Aorta (tissue), 5 donors: ENCODE results near the gene GRIK4. TPM values are rescaled to one million over a fixed set of nuclear protein-coding genes. Genes with fewer than 3 reads are reported as not detected.

Experiments
- ATAC-seq: fragments of 200-7000 bp; cut with Tn5 transposase; one replicate; pipeline ENCODE4 v1.9.1; 2022; ENCODE audit warnings: moderate library complexity; ENCODE audit not compliant: low FRiP score
- DNase-seq, 2 donors: peaks; one replicate each; pipeline ENCODE4 v3.0.0-alpha.2; 2020
- H3K27ac ChIP-seq, 2 donors: one replicate each; pipeline ENCODE4 v1.5.1; 2013; ENCODE audit warnings: low read length in 2 of 2, mild to moderate bottlenecking in 2 of 2, moderate library complexity in 2 of 2, control low read depth in 1 of 2, inconsistent platforms in 1 of 2, low read depth in 1 of 2
- H3K27me3 ChIP-seq, 2 donors: one replicate each; pipeline ENCODE4 v1.6.1; 2013; ENCODE audit warnings: control low read depth in 1 of 2, low read length in 1 of 2, mild to moderate bottlenecking in 1 of 2, moderate library complexity in 1 of 2; ENCODE audit not compliant: insufficient read depth in 2 of 2, control insufficient read depth in 1 of 2
- H3K36me3 ChIP-seq, 2 donors: one replicate each; pipeline ENCODE4 v1.6.1; 2013; ENCODE audit warnings: control low read depth in 1 of 2, low read length in 1 of 2, mild to moderate bottlenecking in 1 of 2; ENCODE audit not compliant: insufficient read depth in 2 of 2, control insufficient read depth in 1 of 2
- H3K4me1 ChIP-seq, 2 donors: one replicate each; pipeline ENCODE4 v1.6.1; 2013; ENCODE audit warnings: low read length in 2 of 2, control low read depth in 1 of 2, mild to moderate bottlenecking in 1 of 2, moderate library complexity in 1 of 2; ENCODE audit not compliant: insufficient read depth in 2 of 2, control insufficient read depth in 1 of 2
- H3K4me3 ChIP-seq, 2 donors: one replicate each; pipeline ENCODE4 v1.5.1; 2013; ENCODE audit warnings: low read length in 2 of 2, control low read depth in 1 of 2, mild to moderate bottlenecking in 1 of 2
- H3K9me3 ChIP-seq: one replicate; pipeline ENCODE4 v1.6.1; 2013; ENCODE audit warnings: mild to moderate bottlenecking, low read length; ENCODE audit not compliant: control insufficient read depth
- WGBS, 2 donors: extraction: QIAGEN DNeasy Blood & Tissue Kit; methylation state at CpG; one replicate each; pipeline ENCODE4 v1.1.7; 2013; 5-methylcytosine and 5-hydroxymethylcytosine counted together
- intact Hi-C, 2 donors: fragments of 100-400 bp; cut with DNase I; formaldehyde crosslinking; loops; one replicate each; pipeline versions ENCODE4 v1.14.2 to v1.15.0; 2022
- polyA plus RNA-seq, 2 donors: library from polyadenylated mRNA; stranded (reverse); fragments of 200-250 nt; gene quantifications; one replicate each; pipeline ENCODE4 v1.2.3, GENCODE V29; 2013
- total RNA-seq, 2 donors: library from RNA; stranded (reverse); fragmentation: NEBNext Ultra II Directional; extraction: Animal tissue kit (Norgen Biotek cat#: 25700); gene quantifications; one replicate each; pipeline ENCODE4 v1.2.1, GENCODE V29; 2021
- donor health status: healthy with polysubstance abuse.
- donor health status: Bipolar disorder and iron deficiency.
- donor health status: DM: no; HTN: no; CAD: no.
- donor health status: DM: no; HTN: no; CAD: no.
- donor health status: DM: yes; HTN: yes; CAD: no.

The GRIK4 gene
- total and polyA plus RNA-seq, 4 donors, result not detected

GRCh38 chr11:120558744-120559431, 47.3 kb downstream of the GRIK4 start:
- no peaks in the 10 kb centered on the region for H3K9me3 ChIP-seq
- DNase-seq (peak in 1 of 2 donors; percentile 23), ATAC-seq (no peak)
- H3K27ac ChIP-seq, result no peak overlapping the region
- no peaks in the 10 kb centered on the region for H3K27me3 ChIP-seq
- no peaks in the 10 kb centered on the region for H3K4me1 ChIP-seq
- H3K36me3 ChIP-seq, result no peaks in the 10 kb centered on the region
- intact Hi-C loops, result no loop called here
- WGBS, 2 donors, result 66 to 74% methylated on average over 8 of the region's 8 CpGs
- H3K4me3 ChIP-seq, result no peak overlapping the region

DNA sequence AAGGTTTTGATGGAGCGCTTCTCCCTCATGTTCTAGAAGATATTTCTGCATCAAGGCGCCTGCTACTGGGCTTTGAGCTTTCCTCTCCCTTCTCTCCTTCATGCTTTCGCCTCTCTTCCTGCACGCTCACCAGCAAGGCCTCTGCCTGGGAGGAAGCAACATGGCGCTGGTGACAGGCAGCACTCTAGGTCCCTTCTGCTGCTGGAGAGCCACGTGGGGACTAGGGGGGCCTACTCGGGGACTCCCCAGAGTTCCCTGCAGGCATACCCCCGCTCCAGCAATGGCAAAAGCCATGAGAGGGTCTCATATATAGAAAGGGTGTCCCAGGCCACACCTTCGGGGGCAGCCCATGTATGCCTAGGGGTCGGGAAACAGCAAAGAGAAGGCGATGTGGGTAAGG, 49.7 kb downstream of the GRIK4 start:
- no peaks in the 10 kb centered on the region for H3K9me3 ChIP-seq
- intact Hi-C loops, result no loop called here
- no peak overlapping the region for H3K27ac ChIP-seq
- WGBS, 2 donors, result 96 to 97% methylated on average over 11 of the region's 11 CpGs
- H3K4me3 ChIP-seq, result no peak overlapping the region
- ATAC-seq (no peak), DNase-seq (peak; percentile 6 to 27)
- no peaks in the 10 kb centered on the region for H3K27me3 ChIP-seq
- H3K4me1 ChIP-seq, result no peaks in the 10 kb centered on the region
- no peaks in the 10 kb centered on the region for H3K36me3 ChIP-seq

- ATAC-seq, result peak; percentile 64
Observed at GRCh38 chr11:120562806-120563425, 51.4 kb downstream of the GRIK4 start.

DNA sequence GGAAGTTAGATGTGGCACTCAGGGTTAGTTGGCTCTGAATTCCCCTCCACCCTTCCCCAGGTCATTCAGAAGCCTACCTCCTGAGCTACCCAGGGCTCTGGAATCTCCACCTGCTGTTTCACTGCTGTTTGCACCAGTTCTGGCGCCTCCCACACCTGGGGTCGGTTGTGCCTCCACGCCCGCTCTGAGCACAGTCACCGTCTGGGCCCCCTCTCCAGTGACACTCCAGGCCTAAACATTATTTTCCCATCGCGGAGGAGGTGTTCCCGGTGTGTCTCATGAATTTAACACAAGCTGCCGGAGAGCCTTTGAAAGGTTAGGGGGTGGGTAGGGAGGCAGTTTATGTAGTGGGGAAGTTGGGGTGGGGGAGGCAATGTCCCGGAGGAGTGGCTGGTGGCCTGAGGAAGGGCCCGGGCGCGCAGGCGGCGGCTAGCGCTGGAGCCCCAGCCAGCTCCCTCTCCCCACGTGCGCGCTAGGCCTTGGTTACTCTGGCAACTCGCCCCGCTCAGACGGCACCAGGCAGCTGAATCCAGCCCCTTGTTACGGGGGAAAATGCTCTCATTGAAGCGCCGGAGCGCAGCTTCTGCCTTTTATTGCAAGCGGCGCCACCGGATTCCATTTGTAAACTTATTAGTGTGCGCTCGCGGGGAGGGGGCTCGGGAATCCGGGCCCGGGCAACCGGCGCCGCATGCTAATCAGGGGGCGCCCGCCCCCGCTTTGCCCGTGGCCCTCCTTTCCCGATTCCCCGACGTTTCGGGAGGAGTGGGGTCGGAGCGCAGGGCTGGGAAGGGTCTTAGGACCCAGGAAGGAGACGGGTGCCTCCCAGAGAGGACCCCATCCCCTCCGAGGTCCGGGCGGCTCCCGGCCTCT, 52.4 kb downstream of the GRIK4 start:
- no peak for ATAC-seq
- DNase-seq, result peak in 1 of 2 donors; percentile 81

More at GRCh38 chr11:120562806-120563425, 51.4 kb downstream of the GRIK4 start:
- Histone ChIP-seq H3K9me3 (no peaks in the 10 kb centered on the region), H3K36me3 (no peaks in the 10 kb centered on the region), H3K27me3 (no peaks in the 10 kb centered on the region), H3K27ac (no peak overlapping the region), H3K4me3 (no peak overlapping the region), H3K4me1 (no peaks in the 10 kb centered on the region)
- DNase-seq, result peak; percentile 34 to 52
- intact Hi-C loops, result no loop called here
- WGBS, 2 donors, result 78 to 82% methylated on average over 9 of the region's 9 CpGs

GRCh38 chr11:120564573-120565311, 53.2 kb downstream of the GRIK4 start:
- intact Hi-C loops, result no loop called here

More for the DNA sequence above, 52.4 kb downstream of the GRIK4 start:
- Histone ChIP-seq H3K4me1 (no peaks in the 10 kb centered on the region), H3K9me3 (no peaks in the 10 kb centered on the region), H3K27ac (no peak overlapping the region), H3K4me3 (peak overlapping the region in 1 of 2 donors; percentile 32), H3K36me3 (no peaks in the 10 kb centered on the region), H3K27me3 (no peaks in the 10 kb centered on the region)
- 15 to 16% methylated on average over 52 to 53 of the region's 53 CpGs for WGBS, 2 donors
- intact Hi-C loops, result no loop called here

GRCh38 chr11:120565466-120566155, 54.1 kb downstream of the GRIK4 start:
- Histone ChIP-seq H3K36me3 (no peaks in the 10 kb centered on the region), H3K4me3 (no peak overlapping the region), H3K27me3 (no peaks in the 10 kb centered on the region), H3K4me1 (no peaks in the 10 kb centered on the region), H3K9me3 (no peaks in the 10 kb centered on the region), H3K27ac (no peak overlapping the region)
- ATAC-seq (no peak), DNase-seq (no peak)
- WGBS, 2 donors, result 94 to 95% methylated on average over 14 of the region's 14 CpGs
- intact Hi-C loops, result no loop called here

More at GRCh38 chr11:120564573-120565311, 53.2 kb downstream of the GRIK4 start:
- peak in 1 of 2 donors; percentile 80 for DNase-seq
- Histone ChIP-seq H3K27ac (no peak overlapping the region), H3K9me3 (no peaks in the 10 kb centered on the region), H3K36me3 (no peaks in the 10 kb centered on the region), H3K4me3 (peak overlapping the region in 1 of 2 donors; percentile 32), H3K27me3 (no peaks in the 10 kb centered on the region), H3K4me1 (no peaks in the 10 kb centered on the region)
- 2 to 3% methylated on average over 70 to 75 of the region's 75 CpGs for WGBS, 2 donors
- peak; percentile 59 for ATAC-seq

DNA sequence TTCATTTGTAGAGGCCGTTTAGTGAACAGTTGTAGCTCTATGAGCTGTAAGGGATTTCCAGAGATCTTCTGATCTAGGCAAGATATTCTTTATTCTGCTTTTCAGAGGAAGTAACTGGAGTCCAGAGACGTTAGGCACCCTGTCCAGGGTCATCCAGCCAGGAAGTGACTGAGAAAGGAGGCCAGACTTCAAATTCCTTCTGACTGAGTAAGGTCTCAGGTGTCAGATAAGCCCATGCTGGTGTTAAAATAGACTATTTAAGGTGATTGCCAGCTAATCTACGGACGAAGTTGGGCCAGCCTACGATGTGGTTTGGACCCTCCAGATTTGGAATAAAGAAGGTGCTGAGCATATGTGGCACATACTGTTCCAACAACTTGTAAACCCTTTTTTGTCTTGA, 54.6 kb downstream of the GRIK4 start:
- H3K4me1 ChIP-seq, result no peaks in the 10 kb centered on the region
- no peak overlapping the region for H3K27ac ChIP-seq
- no peak overlapping the region for H3K4me3 ChIP-seq
- no peak for ATAC-seq
- 49 to 51% methylated on average over 5 of the region's 5 CpGs for WGBS, 2 donors
- intact Hi-C loops, result no loop called here
- H3K36me3 ChIP-seq, result no peaks in the 10 kb centered on the region
- no peaks in the 10 kb centered on the region for H3K27me3 ChIP-seq
- no peak for DNase-seq
- H3K9me3 ChIP-seq, result no peaks in the 10 kb centered on the region
